Astrocyte of the cerebellum (primary cell): ENCODE results near the gene UROC1.

Experiments
- DNase-seq: peaks from one replicate; pipeline ENCODE4 v3.0.0-alpha.2; 2011; ENCODE audit warnings: low read depth
- H3K4me3 ChIP-seq: 2 replicates; pipeline ENCODE4 v1.5.1; 2011; ENCODE audit warnings: mild to moderate bottlenecking, low read depth, low read length, moderate library complexity
- CTCF ChIP-seq: IDR thresholded peaks from 2 replicates; pipeline ENCODE4 v1.5.1; 2012; ENCODE audit warnings: low read length, low read depth, moderate library complexity, mild to moderate bottlenecking; ENCODE audit errors: missing control alignments
- in situ Hi-C: cut with HindIII; loops from 2 replicates; pipeline ENCODE4 v1.10.0; 2017; ENCODE audit warnings: low sequenced_read_pairs

Gene UROC1

GRCh38 chr3:126496894-126497850, 20.4 kb downstream of the UROC1 start:
- in situ Hi-C loops: no loop called here
- H3K4me3 ChIP-seq: no peak overlapping the region
- DNase-seq: no peak
- no peak for TF ChIP-seq CTCF

- DNase-seq: no peak
- no peak overlapping the region for H3K4me3 ChIP-seq
- TF ChIP-seq CTCF: no peak
- in situ Hi-C loops: no loop called here
These were observed 21.8 kb downstream of the UROC1 start for GRCh38 chr3:126495786-126496185.

GRCh38 chr3:126494970-126495230, 22.7 kb downstream of the UROC1 start:
- in situ Hi-C loops: no loop called here
- DNase-seq: no peak

GRCh38 chr3:126494204-126494969, 23.2 kb downstream of the UROC1 start:
- H3K4me3 ChIP-seq: no peak overlapping the region
- in situ Hi-C loops: no loop called here
- no peak for TF ChIP-seq CTCF
- DNase-seq: no peak

More at GRCh38 chr3:126494970-126495230, 22.7 kb downstream of the UROC1 start:
- no peak overlapping the region for H3K4me3 ChIP-seq
- TF ChIP-seq CTCF: no peak

GRCh38 chr3:126493739-126494138, 23.8 kb downstream of the UROC1 start:
- no peak for DNase-seq
- in situ Hi-C loops: no loop called here
- TF ChIP-seq CTCF: no peak
- H3K4me3 ChIP-seq: no peak overlapping the region

GRCh38 chr3:126493051-126493450, 24.5 kb downstream of the UROC1 start:
- no peak for TF ChIP-seq CTCF
- H3K4me3 ChIP-seq: no peak overlapping the region
- DNase-seq: no peak
- in situ Hi-C loops: no loop called here
